ENCODE data around the gene TRPC4AP. TPM values are rescaled to one million over a fixed set of nuclear protein-coding genes. Genes with fewer than 3 reads are reported as not detected.

The TRPC4AP gene
- total and polyA plus RNA-seq, 2 of the 8 experiments (the other 6 are each of a cell fraction or from before 2014, with no cell fraction given), result 73.1 to 74.8 TPM

- ChIA-PET POLR2A (ENCODE audit: partially characterized antibody) (interaction anchor here (1.1 kb wide), 1 partner anchor 10 kb away, joined by 3 read pairs; no protein-coding TSS in a partner anchor), CTCF (ENCODE audit: partially characterized antibody) (interaction anchor here (1.3 kb wide), 1 partner anchor 18 kb away, joined by 4 read pairs; no protein-coding TSS in a partner anchor)
- peaks cover 5 to 22% (median 14%) of the 10 kb centered on the region in 4 experiments; a peak in 6 of 8 replicates for H3K36me3 ChIP-seq (ENCODE audit: control insufficient read depth in 2 of 4, insufficient read depth in 4 of 4, low read length in 3 of 4)
- no peak overlapping the region for H2BK12ac ChIP-seq (ENCODE audit: low read depth, low read length)
- FAIRE-seq (no peak), DNase-seq (ENCODE audit: low read depth in 1 of 2, low spot score in 2 of 2) (no peak)
- H2BK5ac ChIP-seq (ENCODE audit: low read depth, low read length), result no peak overlapping the region
- H2AFZ ChIP-seq (ENCODE audit: low read length), result no peak overlapping the region
- H3K18ac ChIP-seq (ENCODE audit: extremely low read depth, low read length), result no peak overlapping the region
- H4K20me1 ChIP-seq (replicated peaks in 1 of 2; ENCODE audit: control insufficient read depth in 1 of 2, insufficient read depth in 2 of 2, low read length in 2 of 2), result peaks cover 0 to 3% of the 10 kb centered on the region in 2 experiments
- H2BK15ac ChIP-seq (ENCODE audit: low read length), result no peak overlapping the region
- H2BK20ac ChIP-seq (ENCODE audit: low read length), result no peak overlapping the region
- H3K9ac ChIP-seq (replicated peaks in 1 of 4; ENCODE audit: extremely low read depth in 1 of 4, low read depth in 3 of 4, low read length in 3 of 4), result no peak overlapping the region
- no peak overlapping the region for H2BK120ac ChIP-seq (replicated peaks; ENCODE audit: low read depth, low read length)
- no peak overlapping the region for H3K23ac ChIP-seq (ENCODE audit: insufficient read length)
- no peaks in the 10 kb centered on the region for H3K4me1 ChIP-seq (replicated peaks in 1 of 4; ENCODE audit: control insufficient read depth in 3 of 4, insufficient read depth in 4 of 4, low read length in 3 of 4)
- H3K79me1 ChIP-seq (ENCODE audit: low read depth, low read length), result 0 out of 2 replicates have a peak, but pooled peaks cover 2% of the 10 kb centered on the region
- no peak overlapping the region for H3K4ac ChIP-seq (replicated peaks; ENCODE audit: insufficient read length, low read depth, low read length)
- H2AK5ac ChIP-seq (ENCODE audit: low read depth, low read length), result no peak overlapping the region
- H4K91ac ChIP-seq (replicated peaks; ENCODE audit: insufficient read length, low read length), result no peak overlapping the region
- no peak overlapping the region for H3K4me2 ChIP-seq (ENCODE audit: insufficient read depth in 1 of 2, low read depth in 2 of 2, low read length in 2 of 2)
- H4K8ac ChIP-seq (ENCODE audit: extremely low read depth, insufficient read depth, low read length), result no peak overlapping the region
- H3K4me3 ChIP-seq (ENCODE audit: extremely low read depth in 1 of 4, insufficient read depth in 2 of 4, low read depth in 3 of 4, low read length in 4 of 4), result no peak overlapping the region
- peaks cover 10 to 17% of the 10 kb centered on the region in 2 experiments for H3K9me3 ChIP-seq (ENCODE audit: insufficient read depth in 2 of 2, low read depth in 1 of 2, low read length in 1 of 2)
- H3K14ac ChIP-seq (ENCODE audit: insufficient read length), result no peak overlapping the region
- H3K79me2 ChIP-seq (ENCODE audit: control insufficient read depth in 1 of 2, insufficient read depth in 2 of 2, low read length in 2 of 2), result peaks cover 3 to 46% of the 10 kb centered on the region in 2 experiments; a peak in 3 of 4 replicates
- H3K27ac ChIP-seq (ENCODE audit: low read depth, low read length), result no peak overlapping the region
- no peak overlapping the region for H4K5ac ChIP-seq (ENCODE audit: insufficient read length, low read depth, low read length)
- 95% methylated on average over 5 of the region's 5 CpGs; no CpG with 5 or more reads in 1 of the 2 experiments for WGBS, 2 experiments (ENCODE audit: extremely low coverage in 1 of 2, insufficient coverage in 1 of 2, insufficient read length in 1 of 2, insufficient replicate concordance in 2 of 2, low coverage in 1 of 2, low lambda C conversion rate in 2 of 2, missing lambda C conversion rate in 1 of 2)
- no peaks in the 10 kb centered on the region for H3K27me3 ChIP-seq (replicated peaks in 1 of 4; ENCODE audit: control insufficient read depth in 3 of 4, extremely low read depth in 1 of 4, insufficient read depth in 3 of 4, low read length in 3 of 4)
- no peak overlapping the region for H3K56ac ChIP-seq (replicated peaks; ENCODE audit: insufficient read length, low read depth, low read length)
- H3K23me2 ChIP-seq (ENCODE audit: low read depth, low read length), result no peaks in the 10 kb centered on the region
- TF ChIP-seq SIN3A (conservative IDR thresholded peaks at IDR 0.05 in 1 of 2, IDR thresholded peaks at IDR 0.05 in 1 of 2; ENCODE audit: low read depth in 1 of 2, low read length in 2 of 2) (no peak), KDM1A (IDR thresholded peaks at IDR 0.05; ENCODE audit: borderline replicate concordance, low read length) (no peak), SUZ12 (IDR thresholded peaks at IDR 0.05; ENCODE audit: low read length) (no peak), YY1 (IDR thresholded peaks at IDR 0.05; ENCODE audit: low read depth, low read length) (no peak), TEAD4 (IDR thresholded peaks at IDR 0.05; ENCODE audit: low read depth, low read length) (no peak), POLR2A (IDR thresholded peaks at IDR 0.05; ENCODE audit: control extremely low read depth in 1 of 2, low read depth in 2 of 2, low read length in 2 of 2) (no peak), E2F6 (IDR thresholded peaks at IDR 0.05) (no peak), RXRA (IDR thresholded peaks at IDR 0.05; ENCODE audit: insufficient read depth, low read depth, low read length) (no peak)
Measured at GRCh38 chr20:35077872-35078271, 14.7 kb downstream of the TRPC4AP start.

Measured in H1 (cell line).